ENCODE data around the gene GAREM1. TPM values are rescaled to one million over a fixed set of nuclear protein-coding genes. Genes with fewer than 3 reads are reported as not detected.

GAREM1 gene
- total RNA-seq, 1 experiment from 2014 or later = 11.1 TPM

GRCh38 chr18:32389191-32389590, 81.5 kb downstream of the GAREM1 start:
- H3K27me3 ChIP-seq (ENCODE audit: insufficient read depth, low read length) = no peaks in the 10 kb centered on the region
- CTCF ChIA-PET = no interaction called here
- no peaks in the 10 kb centered on the region for H4K20me1 ChIP-seq (ENCODE audit: insufficient read depth)
- H3K79me2 ChIP-seq (ENCODE audit: insufficient read depth, low read length) = no peaks in the 10 kb centered on the region
- DNase-seq (ENCODE audit: low read depth, low spot score) (no peak), ATAC-seq (no peak)
- H3K4me3 ChIP-seq (replicated peaks in 1 of 2; ENCODE audit: low read depth in 1 of 2, low read length in 2 of 2) = no peak overlapping the region
- TF ChIP-seq EZH2phosphoT487 (IDR thresholded peaks at IDR 0.05; ENCODE audit: borderline replicate concordance) (no peak), ZFX (IDR thresholded peaks at IDR 0.05) (no peak), SP1 (IDR thresholded peaks at IDR 0.05; ENCODE audit: low read depth) (no peak), SIN3A (IDR thresholded peaks at IDR 0.05; ENCODE audit: low read depth) (no peak), ELF1 (IDR thresholded peaks at IDR 0.05; ENCODE audit: borderline replicate concordance, low read depth) (no peak), ZBTB33 (IDR thresholded peaks at IDR 0.05; ENCODE audit: extremely low read depth, insufficient replicate concordance, low read length) (no peak), MAX (IDR thresholded peaks at IDR 0.05) (no peak), FOSL1 (IDR thresholded peaks at IDR 0.05; ENCODE audit: low read depth) (no peak), CEBPB (IDR thresholded peaks at IDR 0.05; ENCODE audit: low read depth) (no peak), EZH2 (IDR thresholded peaks at IDR 0.05) (no peak), RAD21 (IDR thresholded peaks at IDR 0.05; ENCODE audit: low read depth) (no peak), EGR1 (IDR thresholded peaks at IDR 0.05; ENCODE audit: low read depth) (no peak), ATF3 (IDR thresholded peaks at IDR 0.05) (no peak), POLR2AphosphoS5 (IDR thresholded peaks at IDR 0.05; ENCODE audit: low read depth, low read length) (no peak), SRF (IDR thresholded peaks at IDR 0.05; ENCODE audit: low read depth) (no peak), ZNF274 (IDR thresholded peaks at IDR 0.05; ENCODE audit: low read depth, low read length) (no peak), TCF7L2 (IDR thresholded peaks at IDR 0.05; ENCODE audit: borderline replicate concordance, extremely low read depth, insufficient read depth, insufficient read length) (no peak), POLR2A (IDR thresholded peaks at IDR 0.05; ENCODE audit: borderline replicate concordance, extremely low read depth, insufficient read depth, insufficient read length) (no peak)
- no peak overlapping the region for H3K27ac ChIP-seq (ENCODE audit: low read depth, low read length)
- POLR2A ChIA-PET = no interaction called here
- H3K9me2 ChIP-seq (ENCODE audit: insufficient read depth) = no peaks in the 10 kb centered on the region
- H3K9ac ChIP-seq (ENCODE audit: low read length) = no peak overlapping the region
- RAD21 ChIA-PET (ENCODE audit: low non-redundant PET in 1 of 2, low total read pairs in 2 of 2, uncharacterized antibody in 2 of 2, unreplicated experiment in 2 of 2) = no interaction called here
- H3K4me2 ChIP-seq (ENCODE audit: low read length) = no peak overlapping the region
- H3K36me3 ChIP-seq (ENCODE audit: control insufficient read depth in 1 of 2, insufficient read depth in 2 of 2, low read length in 2 of 2) = no peaks in the 10 kb centered on the region
- intact Hi-C loops (cut with micrococcal nuclease) = no loop called here
- H3K4me1 ChIP-seq (ENCODE audit: control insufficient read depth in 1 of 2, insufficient read depth in 2 of 2, low read length in 2 of 2) = peaks cover 0 to 3% of the 10 kb centered on the region in 2 experiments; a peak in 2 of 4 replicates
- no peaks in the 10 kb centered on the region for H3K9me3 ChIP-seq (ENCODE audit: control insufficient read depth in 1 of 2, insufficient read depth in 1 of 2, low read depth in 1 of 2, low read length in 2 of 2)
- no TSS peak for BruUV-seq (replicated peaks)
- H2AFZ ChIP-seq (ENCODE audit: low read depth, low read length, poor library complexity, severe bottlenecking) = no peak overlapping the region

Data from HCT116 (cell line).